HepG2 (cell line): Measurements from ENCODE around the gene NLGN3. TPM values are rescaled to one million over a fixed set of nuclear protein-coding genes. Genes with fewer than 3 reads are reported as not detected.
A peak's percentile ranks its signal among the peaks of the same experiment; 100 is the strongest.

Experiments
- ARNT ChIP-seq: fragments of 450-650 bp; IDR thresholded peaks from 2 replicates; pipeline ENCODE4 v1.6.1; 2017
- CEBPB ChIP-seq: IDR thresholded peaks from 2 replicates; pipeline ENCODE4 v1.6.1; 2011; ENCODE audit warnings: low read depth, low read length, improper control_type of control experiment, borderline replicate concordance
- CREM ChIP-seq, 2 experiments: sonication (generic) in 1 of 2; formaldehyde crosslinking in 1 of 2; IDR thresholded peaks; 2 replicates each; pipeline versions ENCODE4 v1.4.0 to v1.6.1; 2016 to 2020; ENCODE audit warnings: antibody characterized with exemption in 1 of 2, mild to moderate bottlenecking in 1 of 2, missing genetic modification reagents in 1 of 2
- CTCF ChIP-seq: sonication (generic); formaldehyde crosslinking; IDR thresholded peaks from 2 replicates; pipeline ENCODE4 v1.5.0; 2020; ENCODE audit warnings: mild to moderate bottlenecking, missing genetic modification reagents, moderate library complexity
- FOXO1 ChIP-seq: sonication (generic); formaldehyde crosslinking; IDR thresholded peaks from 2 replicates; pipeline ENCODE4 v1.4.0; 2020; ENCODE audit warnings: missing genetic modification reagents
- GABPA ChIP-seq, 2 experiments: IDR thresholded peaks; 2 replicates each; pipeline ENCODE4 v1.6.1; 2011 to 2016; ENCODE audit warnings: low read depth in 2 of 2, low read length in 1 of 2, missing biosample characterization in 1 of 2, missing genetic modification characterization in 1 of 2
- HCFC1 ChIP-seq: fragments of 150-350 bp; IDR thresholded peaks from 2 replicates; pipeline ENCODE4 v1.6.1; 2014; ENCODE audit warnings: low read depth, low read length
- JARID2 ChIP-seq: sonication (generic); formaldehyde crosslinking; IDR thresholded peaks from 2 replicates; pipeline ENCODE4 v1.8.1; 2023; ENCODE audit warnings: missing genetic modification reagents, inconsistent platforms; ENCODE audit not compliant: insufficient replicate concordance
- KDM2A ChIP-seq: sonication (generic); formaldehyde crosslinking; IDR thresholded peaks from 2 replicates; pipeline ENCODE4 v1.4.0; 2020; ENCODE audit warnings: low read depth, missing genetic modification reagents, borderline replicate concordance
- KMT2B ChIP-seq: IDR thresholded peaks from 2 replicates; pipeline ENCODE4 v1.6.1; 2016; ENCODE audit warnings: missing genetic modification reagents, missing compliant biosample characterization
- MAX ChIP-seq: IDR thresholded peaks from 2 replicates; pipeline ENCODE4 v1.6.1; 2012; ENCODE audit warnings: inconsistent platforms
- PBX3 ChIP-seq: sonication (generic); formaldehyde crosslinking; IDR thresholded peaks from 2 replicates; pipeline ENCODE4 v1.8.1; 2023; ENCODE audit warnings: missing genetic modification reagents, inconsistent platforms, borderline replicate concordance
- PHF5A ChIP-seq: IDR thresholded peaks from one replicate; pipeline ENCODE4 v1.6.1; 2018; ENCODE audit warnings: low read depth, missing genetic modification reagents; ENCODE audit not compliant: unreplicated experiment
- POLR2AphosphoS5 ChIP-seq: IDR thresholded peaks from 2 replicates; pipeline ENCODE4 v1.6.1; 2012; ENCODE audit warnings: low read depth, low read length
- RBFOX2 ChIP-seq: fragments of 200-400 bp; formaldehyde crosslinking; IDR thresholded peaks from 2 replicates; pipeline ENCODE4 v1.6.1; 2017; ENCODE audit warnings: low read depth, mild to moderate bottlenecking, low read length
- SPEN ChIP-seq: sonication (generic); formaldehyde crosslinking; IDR thresholded peaks from 2 replicates; pipeline ENCODE4 v1.5.1; 2020; ENCODE audit warnings: low read depth, mild to moderate bottlenecking, missing genetic modification reagents
- SUZ12 ChIP-seq: fragments of 150-350 bp; IDR thresholded peaks from 2 replicates; pipeline ENCODE4 v1.6.1; 2014; ENCODE audit warnings: low read depth, low read length
- TFDP2 ChIP-seq: sonication (generic); formaldehyde crosslinking; IDR thresholded peaks from 2 replicates; pipeline ENCODE4 v1.4.0; 2020; ENCODE audit warnings: missing genetic modification reagents
- ZNF646 ChIP-seq: sonication (generic); formaldehyde crosslinking; IDR thresholded peaks from 2 replicates; pipeline ENCODE4 v1.9.0; 2021; ENCODE audit warnings: mild to moderate bottlenecking, missing genetic modification reagents
- ZNF7 ChIP-seq: IDR thresholded peaks from 2 replicates; pipeline ENCODE4 v1.6.1; 2016; ENCODE audit warnings: missing biosample characterization, missing genetic modification reagents
- polyA plus RNA-seq, 8 experiments: library from polyadenylated mRNA; depleted of rRNA in 3 of 8; stranded (reverse) in 7 of 8; unstranded in 1 of 8; fragments of >200 nt; fragmentation: Illumina TruSeq in 4 of 8; extraction: Trizol in 4 of 8; gene quantifications; 2 replicates each; pipeline versions ENCODE4 v1.2.1 to v1.2.3, GENCODE V29; 2011 to 2016; ENCODE audit warnings: low read depth in 4 of 8, missing spikeins in 1 of 8, mixed read lengths in 1 of 8; ENCODE audit not compliant: insufficient read depth in 1 of 8
- total RNA-seq, 5 experiments: library from RNA; depleted of rRNA; stranded (reverse); fragments of >200 nt; fragmentation: Illumina TruSeq; extraction: Trizol; gene quantifications; 2 replicates each; pipeline ENCODE4 v1.2.3, GENCODE V29; 2016; ENCODE audit warnings: low read depth in 1 of 5

The NLGN3 gene
- total and polyA plus RNA-seq, 2 of the 13 experiments (the other 11 are each of a cell fraction or from before 2014, with no cell fraction given): 0.04 to 0.16 TPM

- TF ChIP-seq MAX (peak; percentile 27; the same call in 1 of the 2 replicates), GABPA (IDR thresholded peaks at IDR 0.05; ENCODE audit: low read depth, low read length) (no peak), GABPA (CRISPR knock-in tag; IDR thresholded peaks at IDR 0.05; ENCODE audit: low read depth) (peak; percentile 29; the same call in 1 of the 2 replicates), CEBPB (no peak), FOXO1 (CRISPR knock-in tag) (0 out of 2 replicates have a peak, but pooled peaks have one; percentile 18), POLR2AphosphoS5 (peak; percentile 65), PHF5A (CRISPR knock-in tag) (no peak), KMT2B (peak; percentile 10; the same call in 1 of the 2 replicates), CREM (IDR thresholded peaks at IDR 0.05) (peak; percentile 55; the same call in 1 of the 2 replicates), CREM (CRISPR knock-in tag; IDR thresholded peaks at IDR 0.05) (no peak), TFDP2 (CRISPR knock-in tag) (no peak; the same call in 1 of the 2 replicates), SPEN (0 out of 2 replicates have a peak, but pooled peaks have one; percentile 15), PBX3 (CRISPR knock-in tag) (no peak), ZNF646 (CRISPR knock-in tag) (no peak), HCFC1 (peak; percentile 79), ARNT (no peak), CTCF (CRISPR knock-in tag) (no peak), RBFOX2 (peak; percentile 49), ZNF7 (CRISPR knock-in tag) (no peak), SUZ12 (peak; percentile 52; the same call in 1 of the 2 replicates), JARID2 (CRISPR knock-in tag) (no peak), KDM2A (peak; percentile 17; the same call in 1 of the 2 replicates)
These were observed 49.1 kb upstream of the NLGN3 start, which contains the start of gene FOXO4 (continued) for GRCh38 chrX:71095555-71095980.
